ENCODE measurements around the gene HOXC13. TPM values are rescaled to one million over a fixed set of nuclear protein-coding genes. Genes with fewer than 3 reads are reported as not detected.

The HOXC13 gene
- total and polyA plus RNA-seq, 8 donors: not detected

DNA sequence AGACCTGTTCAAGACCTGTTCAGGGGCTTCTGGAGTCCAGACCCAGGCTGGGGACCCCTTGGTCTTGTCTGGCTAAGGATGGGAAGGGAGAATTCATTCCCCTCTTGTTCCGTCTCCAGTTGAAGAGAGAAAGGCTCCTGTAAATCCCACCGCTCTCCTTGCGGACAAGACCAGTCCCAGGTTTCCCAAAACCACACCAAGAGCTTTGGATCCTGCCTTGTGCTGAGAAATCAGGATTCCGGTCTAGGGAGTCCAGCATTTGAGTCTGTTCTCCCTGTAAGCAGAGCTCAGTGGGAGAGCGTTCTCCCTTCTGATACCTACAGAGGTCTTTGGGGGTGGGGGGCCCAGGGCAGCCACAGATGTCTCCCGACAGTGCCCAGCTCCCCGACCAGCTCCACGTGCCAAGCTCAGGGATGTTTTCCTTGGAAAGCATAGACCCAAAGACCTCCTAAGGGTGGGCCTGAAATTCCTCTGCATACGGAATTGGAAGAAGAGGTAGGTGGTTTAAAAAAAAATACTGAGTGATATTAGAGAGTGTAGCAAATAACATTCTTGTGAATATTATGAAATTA lies 1.9 kb downstream of the HOXC13 start:
- Histone ChIP-seq H3K4me3 (no peak overlapping the region), H3K4me1 (no peaks in the 10 kb centered on the region), H3K27ac (no peak overlapping the region), H3K9me3 (no peaks in the 10 kb centered on the region), H3K27me3 (peaks cover 98 to 100% of the 10 kb centered on the region in 2 donors), H3K36me3 (no peaks in the 10 kb centered on the region)
- DNase-seq: no peak
- intact Hi-C loops (cut with DNase I): no loop called here
- ATAC-seq: no peak
- TF ChIP-seq, protein P1, sequence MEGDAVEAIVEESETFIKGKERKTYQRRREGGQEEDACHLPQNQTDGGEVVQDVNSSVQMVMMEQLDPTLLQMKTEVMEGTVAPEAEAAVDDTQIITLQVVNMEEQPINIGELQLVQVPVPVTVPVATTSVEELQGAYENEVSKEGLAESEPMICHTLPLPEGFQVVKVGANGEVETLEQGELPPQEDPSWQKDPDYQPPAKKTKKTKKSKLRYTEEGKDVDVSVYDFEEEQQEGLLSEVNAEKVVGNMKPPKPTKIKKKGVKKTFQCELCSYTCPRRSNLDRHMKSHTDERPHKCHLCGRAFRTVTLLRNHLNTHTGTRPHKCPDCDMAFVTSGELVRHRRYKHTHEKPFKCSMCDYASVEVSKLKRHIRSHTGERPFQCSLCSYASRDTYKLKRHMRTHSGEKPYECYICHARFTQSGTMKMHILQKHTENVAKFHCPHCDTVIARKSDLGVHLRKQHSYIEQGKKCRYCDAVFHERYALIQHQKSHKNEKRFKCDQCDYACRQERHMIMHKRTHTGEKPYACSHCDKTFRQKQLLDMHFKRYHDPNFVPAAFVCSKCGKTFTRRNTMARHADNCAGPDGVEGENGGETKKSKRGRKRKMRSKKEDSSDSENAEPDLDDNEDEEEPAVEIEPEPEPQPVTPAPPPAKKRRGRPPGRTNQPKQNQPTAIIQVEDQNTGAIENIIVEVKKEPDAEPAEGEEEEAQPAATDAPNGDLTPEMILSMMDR (IDR thresholded peaks at IDR 0.05): no peak

DNA sequence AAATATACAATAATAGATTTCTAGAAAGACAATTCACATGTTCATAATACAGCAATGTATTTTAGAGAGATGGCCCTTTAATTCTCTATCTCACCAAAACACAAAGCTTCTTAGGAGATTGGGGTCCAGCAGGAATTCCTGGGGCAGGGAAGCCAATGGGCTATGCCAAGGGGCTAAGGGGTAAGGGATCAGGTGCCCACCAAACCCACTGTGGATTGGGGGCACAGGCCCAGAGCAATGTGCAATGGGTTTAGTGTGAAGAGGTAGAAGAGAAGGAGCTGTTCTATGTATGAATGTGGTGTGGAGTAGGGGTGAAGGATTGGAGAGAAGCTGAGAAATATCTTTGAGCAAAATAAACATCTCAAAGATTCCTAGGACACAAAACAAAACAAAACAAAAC lies 2.6 kb downstream of the HOXC13 start:
- intact Hi-C loops (cut with DNase I): no loop called here
- no peak for ATAC-seq
- H3K4me3 ChIP-seq: no peak overlapping the region
- H3K27ac ChIP-seq: no peak overlapping the region
- DNase-seq: no peak
- H3K27me3 ChIP-seq: peaks cover 98 to 100% of the 10 kb centered on the region in 2 donors
- no peaks in the 10 kb centered on the region for H3K9me3 ChIP-seq
- H3K4me1 ChIP-seq: no peaks in the 10 kb centered on the region
- no peaks in the 10 kb centered on the region for H3K36me3 ChIP-seq
- TF ChIP-seq, protein P1 (IDR thresholded peaks at IDR 0.05): no peak

DNA sequence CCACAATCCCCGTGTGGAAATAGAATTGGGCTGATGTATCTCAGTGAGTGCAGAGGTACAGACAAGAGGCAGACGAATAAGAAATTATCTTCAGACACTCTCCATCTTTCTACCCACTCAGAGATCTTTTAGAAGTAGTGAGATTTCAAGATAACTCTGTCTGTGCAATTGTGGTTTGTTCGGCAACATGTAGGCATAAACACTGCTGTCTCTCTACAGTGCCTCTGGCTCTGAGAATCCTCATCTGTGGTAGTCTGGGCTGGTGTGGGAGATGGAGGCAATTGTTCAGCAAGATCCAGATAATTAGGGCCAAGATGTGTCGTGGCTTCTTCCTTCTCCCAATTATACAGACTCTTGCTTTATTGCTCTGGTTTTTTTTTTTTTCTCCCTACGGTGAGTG lies 3.1 kb downstream of the HOXC13 start:
- Histone ChIP-seq H3K27me3 (peaks cover 98 to 100% of the 10 kb centered on the region in 2 donors), H3K4me3 (no peak overlapping the region), H3K36me3 (no peaks in the 10 kb centered on the region), H3K4me1 (no peaks in the 10 kb centered on the region), H3K27ac (no peak overlapping the region), H3K9me3 (no peaks in the 10 kb centered on the region)
- DNase-seq (no peak), ATAC-seq (no peak)
- intact Hi-C loops (cut with DNase I): no loop called here
- TF ChIP-seq, protein P1 (IDR thresholded peaks at IDR 0.05): no peak

DNA sequence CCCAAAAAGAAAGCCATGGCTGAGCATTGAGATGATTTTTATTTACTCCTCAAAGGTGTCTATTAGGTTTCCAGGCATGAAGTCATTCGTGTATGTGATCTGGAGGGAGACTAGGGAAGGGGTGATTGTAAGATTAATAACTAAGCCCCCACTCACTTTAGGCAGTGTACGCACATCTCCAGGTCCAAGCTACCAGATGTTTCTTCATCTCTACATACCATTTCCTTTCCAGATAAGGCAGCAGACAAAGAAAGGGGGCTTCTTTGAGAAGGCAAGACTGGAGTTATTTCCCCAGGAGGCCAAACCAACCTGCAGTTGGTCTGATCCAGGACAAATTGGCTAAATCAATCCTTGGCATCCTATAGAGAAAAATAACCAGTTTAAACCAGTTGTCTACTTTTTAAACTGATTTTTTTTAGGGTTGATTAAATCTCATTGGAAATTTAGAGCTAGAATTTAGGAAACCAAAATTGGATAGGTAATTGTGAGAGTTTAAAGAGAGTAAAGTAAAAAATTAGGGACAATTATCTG lies 3.9 kb downstream of the HOXC13 start:
- no peaks in the 10 kb centered on the region for H3K4me1 ChIP-seq
- TF ChIP-seq, protein P1 (IDR thresholded peaks at IDR 0.05): no peak
- H3K36me3 ChIP-seq: no peaks in the 10 kb centered on the region
- ATAC-seq: no peak
- H3K4me3 ChIP-seq: no peak overlapping the region
- H3K27me3 ChIP-seq: peaks cover 97 to 100% of the 10 kb centered on the region in 2 donors
- DNase-seq: no peak
- no peaks in the 10 kb centered on the region for H3K9me3 ChIP-seq
- H3K27ac ChIP-seq: no peak overlapping the region
- intact Hi-C loops (cut with DNase I): no loop called here

DNA sequence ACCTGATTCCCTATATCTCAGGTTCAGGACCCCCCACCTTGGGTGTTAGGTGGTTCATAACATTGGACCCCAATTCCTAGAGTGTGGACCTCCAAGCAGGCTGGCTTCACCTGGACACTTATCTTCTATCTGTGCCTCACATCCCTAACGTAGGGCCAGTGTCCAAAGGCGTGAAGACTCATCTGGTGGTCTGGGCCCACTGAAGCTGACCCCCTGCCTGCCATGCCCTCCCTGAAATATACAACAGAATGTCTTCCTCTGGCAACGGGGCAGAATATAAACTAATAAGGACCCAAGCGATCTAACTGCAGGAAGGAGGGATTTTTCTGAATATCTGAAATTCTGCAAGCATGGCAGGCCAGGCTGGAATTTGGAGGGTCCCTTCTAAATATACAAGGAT lies 5.6 kb downstream of the HOXC13 start:
- Histone ChIP-seq H3K9me3 (no peaks in the 10 kb centered on the region), H3K27me3 (peaks cover 97 to 100% of the 10 kb centered on the region in 2 donors), H3K4me1 (no peaks in the 10 kb centered on the region), H3K4me3 (no peak overlapping the region), H3K27ac (no peak overlapping the region), H3K36me3 (no peaks in the 10 kb centered on the region)
- TF ChIP-seq, protein P1 (IDR thresholded peaks at IDR 0.05): no peak
- ATAC-seq: no peak
- no peak for DNase-seq
- intact Hi-C loops (cut with DNase I): no loop called here

All from left lung (tissue), 10 donors.